Neural crest cell (in vitro differentiated cells): Measurements from ENCODE around the gene EBNA1BP2. TPM values are rescaled to one million over a fixed set of nuclear protein-coding genes. Genes with fewer than 3 reads are reported as not detected.

Source experiments
- DNase-seq: peaks from one replicate; pipeline ENCODE4 v3.0.0; 2021; ENCODE audit warnings: low read depth, mixed read lengths, low spot score
- H3K27ac Mint-ChIP-seq: one replicate; pipeline ENCODE4 v1.8.0; 2021; ENCODE audit warnings: mild to moderate bottlenecking, mixed read lengths; ENCODE audit not compliant: unreplicated experiment
- H3K27me3 Mint-ChIP-seq: 2 replicates; pipeline ENCODE4 v1.8.0; 2021; ENCODE audit warnings: low read depth, mild to moderate bottlenecking, mixed read lengths
- H3K36me3 Mint-ChIP-seq: 2 replicates; pipeline ENCODE4 v1.8.0; 2021; ENCODE audit warnings: low read depth, mild to moderate bottlenecking, mixed read lengths
- H3K4me1 Mint-ChIP-seq: 2 replicates; pipeline ENCODE4 v1.8.0; 2021; ENCODE audit warnings: mixed read lengths
- H3K4me3 Mint-ChIP-seq: one replicate; pipeline ENCODE4 v1.8.0; 2021; ENCODE audit warnings: mild to moderate bottlenecking, mixed read lengths
- H3K9me3 Mint-ChIP-seq: 2 replicates; pipeline ENCODE4 v1.8.0; 2021; ENCODE audit warnings: mixed read lengths
- total RNA-seq: library from RNA; stranded (reverse); gene quantifications from 2 replicates; pipeline ENCODE4 v1.2.1, GENCODE V29; 2021
- TF ChIP-seq, protein P1 (sequence below): fragments of 200-600 bp; sonication (generic); conservative IDR thresholded peaks from 2 replicates; pipeline ENCODE4 v1.5.0; 2021; ENCODE audit warnings: antibody characterized with exemption, mild to moderate bottlenecking

The EBNA1BP2 gene
- total RNA-seq, 1 donor from 2014 or later = 55.9 TPM

DNA sequence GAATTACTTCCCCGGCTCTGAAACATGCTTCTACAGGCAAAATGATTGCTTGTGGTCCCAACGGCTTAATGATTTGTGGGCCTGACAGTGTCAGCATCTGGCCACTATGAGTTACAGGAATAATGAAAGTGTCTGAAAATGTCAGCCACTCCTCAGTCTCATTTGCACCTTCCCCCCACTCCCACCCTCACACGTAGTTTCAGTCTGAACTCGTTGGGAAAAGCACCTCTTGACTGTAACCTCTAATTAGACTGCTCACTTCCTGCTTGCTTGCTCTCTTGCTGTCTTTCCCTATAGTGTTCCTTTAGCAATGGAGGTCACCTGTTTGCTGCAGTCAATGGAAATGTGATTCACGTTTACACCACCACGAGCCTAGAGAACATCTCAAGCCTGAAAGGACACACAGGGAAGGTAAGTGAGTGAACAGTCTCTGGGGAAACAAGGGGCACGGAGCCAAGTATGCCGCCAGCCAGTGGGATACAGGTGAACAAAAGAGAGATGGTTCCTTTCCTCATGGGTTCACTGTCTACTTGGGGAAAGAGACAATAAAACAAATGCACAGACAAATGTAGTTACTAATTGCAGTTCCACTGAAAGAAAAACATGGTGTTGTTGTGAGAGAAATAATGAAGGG, 27.1 kb upstream of the EBNA1BP2 start:
- peaks cover under 1% of the 10 kb centered on the region for H3K36me3 Mint-ChIP-seq
- no peaks in the 10 kb centered on the region for H3K4me1 Mint-ChIP-seq
- no peaks in the 10 kb centered on the region for H3K27me3 Mint-ChIP-seq
- H3K27ac Mint-ChIP-seq = no peak overlapping the region
- TF ChIP-seq, protein P1, sequence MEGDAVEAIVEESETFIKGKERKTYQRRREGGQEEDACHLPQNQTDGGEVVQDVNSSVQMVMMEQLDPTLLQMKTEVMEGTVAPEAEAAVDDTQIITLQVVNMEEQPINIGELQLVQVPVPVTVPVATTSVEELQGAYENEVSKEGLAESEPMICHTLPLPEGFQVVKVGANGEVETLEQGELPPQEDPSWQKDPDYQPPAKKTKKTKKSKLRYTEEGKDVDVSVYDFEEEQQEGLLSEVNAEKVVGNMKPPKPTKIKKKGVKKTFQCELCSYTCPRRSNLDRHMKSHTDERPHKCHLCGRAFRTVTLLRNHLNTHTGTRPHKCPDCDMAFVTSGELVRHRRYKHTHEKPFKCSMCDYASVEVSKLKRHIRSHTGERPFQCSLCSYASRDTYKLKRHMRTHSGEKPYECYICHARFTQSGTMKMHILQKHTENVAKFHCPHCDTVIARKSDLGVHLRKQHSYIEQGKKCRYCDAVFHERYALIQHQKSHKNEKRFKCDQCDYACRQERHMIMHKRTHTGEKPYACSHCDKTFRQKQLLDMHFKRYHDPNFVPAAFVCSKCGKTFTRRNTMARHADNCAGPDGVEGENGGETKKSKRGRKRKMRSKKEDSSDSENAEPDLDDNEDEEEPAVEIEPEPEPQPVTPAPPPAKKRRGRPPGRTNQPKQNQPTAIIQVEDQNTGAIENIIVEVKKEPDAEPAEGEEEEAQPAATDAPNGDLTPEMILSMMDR = no peak
- DNase-seq = no peak
- H3K9me3 Mint-ChIP-seq = peaks cover 3% of the 10 kb centered on the region
- H3K4me3 Mint-ChIP-seq = no peak overlapping the region

DNA sequence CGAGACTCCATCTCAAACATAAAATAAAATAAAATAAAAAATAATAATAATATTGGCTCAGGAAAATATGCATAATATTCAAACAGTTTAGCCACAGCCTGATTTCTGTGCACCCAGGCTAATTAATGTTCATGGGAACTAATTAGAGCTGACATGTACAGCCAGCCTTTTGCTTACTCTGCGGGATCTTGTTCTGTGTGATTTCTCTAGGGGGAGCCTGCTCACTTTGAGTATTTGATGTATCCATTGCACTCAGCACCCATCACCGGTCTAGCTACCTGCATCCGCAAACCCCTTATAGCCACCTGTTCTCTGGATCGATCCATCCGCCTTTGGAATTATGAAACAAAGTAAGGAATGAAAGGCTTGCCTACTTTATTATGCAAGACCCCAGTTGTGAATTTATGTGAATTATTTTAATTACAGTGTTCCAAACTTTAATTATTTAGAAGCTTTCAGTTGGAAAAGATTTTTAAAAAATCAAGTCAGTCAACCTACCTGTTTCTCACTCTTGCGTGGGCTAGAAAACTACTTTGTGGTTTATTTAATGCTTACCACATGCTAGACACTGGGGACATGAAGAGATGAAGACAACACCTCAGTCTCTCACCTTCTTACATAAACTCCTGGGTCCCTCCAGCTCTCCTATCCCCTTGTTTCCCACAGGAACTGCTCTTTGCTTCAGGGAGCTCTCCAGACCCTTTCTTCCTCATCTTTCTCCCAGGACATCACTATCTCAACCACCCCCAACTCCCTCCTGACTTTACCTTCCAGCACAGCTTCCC, 25.4 kb upstream of the EBNA1BP2 start:
- Mint-ChIP-seq H3K27ac (no peak overlapping the region), H3K4me3 (no peak overlapping the region), H3K9me3 (no peaks in the 10 kb centered on the region), H3K36me3 (no peaks in the 10 kb centered on the region), H3K4me1 (no peaks in the 10 kb centered on the region), H3K27me3 (no peaks in the 10 kb centered on the region)
- TF ChIP-seq, protein P1 = no peak
- DNase-seq = no peak

DNA sequence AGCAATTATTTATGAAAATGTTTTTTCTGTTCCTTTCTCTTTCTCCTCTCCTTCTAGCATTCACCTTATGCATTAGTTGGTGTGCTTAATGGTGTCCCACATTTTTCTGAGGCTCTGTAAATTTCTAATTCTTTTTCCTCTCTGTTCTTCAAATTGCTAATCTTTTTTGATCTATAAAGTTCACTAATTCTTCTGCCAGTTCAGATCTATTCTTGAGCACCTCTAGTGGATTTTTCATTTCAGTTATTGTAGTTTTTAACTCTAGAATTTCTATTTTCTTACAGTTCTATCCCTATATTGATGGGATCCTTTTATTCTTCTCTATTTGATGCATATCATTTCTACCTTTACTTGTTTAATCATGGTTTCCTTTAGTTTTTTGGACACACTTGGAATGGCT, 22.4 kb upstream of the EBNA1BP2 start:
- peaks cover 7% of the 10 kb centered on the region for H3K36me3 Mint-ChIP-seq
- TF ChIP-seq, protein P1 = no peak
- no peak overlapping the region for H3K4me3 Mint-ChIP-seq
- no peak for DNase-seq
- peaks cover 2% of the 10 kb centered on the region for H3K27me3 Mint-ChIP-seq
- no peak overlapping the region for H3K27ac Mint-ChIP-seq
- peaks cover 5% of the 10 kb centered on the region for H3K9me3 Mint-ChIP-seq
- H3K4me1 Mint-ChIP-seq = no peaks in the 10 kb centered on the region

DNA sequence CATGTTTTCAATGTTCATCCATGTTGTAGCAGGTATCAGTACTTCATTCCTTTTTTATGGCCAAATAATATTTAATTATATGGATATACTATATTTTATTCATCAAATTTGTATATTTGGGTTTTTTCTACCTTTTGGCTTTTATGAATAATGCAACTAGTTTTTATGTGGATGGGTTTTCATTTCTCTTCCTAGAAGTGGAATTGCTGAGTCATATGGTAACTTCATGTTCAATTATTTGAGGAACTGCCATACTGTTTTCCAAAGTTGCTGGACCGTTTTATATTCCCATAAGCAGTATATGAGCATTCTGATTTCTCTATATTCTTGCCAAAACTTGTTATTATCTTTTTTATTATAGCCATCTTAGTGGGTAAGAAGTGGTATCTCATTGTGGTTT, 16.0 kb upstream of the EBNA1BP2 start:
- H3K4me3 Mint-ChIP-seq = no peak overlapping the region
- peaks cover 7% of the 10 kb centered on the region for H3K36me3 Mint-ChIP-seq
- DNase-seq = no peak
- peaks cover 10% of the 10 kb centered on the region for H3K9me3 Mint-ChIP-seq
- peaks cover 4% of the 10 kb centered on the region for H3K27me3 Mint-ChIP-seq
- no peaks in the 10 kb centered on the region for H3K4me1 Mint-ChIP-seq
- TF ChIP-seq, protein P1 = no peak
- H3K27ac Mint-ChIP-seq = no peak overlapping the region

DNA sequence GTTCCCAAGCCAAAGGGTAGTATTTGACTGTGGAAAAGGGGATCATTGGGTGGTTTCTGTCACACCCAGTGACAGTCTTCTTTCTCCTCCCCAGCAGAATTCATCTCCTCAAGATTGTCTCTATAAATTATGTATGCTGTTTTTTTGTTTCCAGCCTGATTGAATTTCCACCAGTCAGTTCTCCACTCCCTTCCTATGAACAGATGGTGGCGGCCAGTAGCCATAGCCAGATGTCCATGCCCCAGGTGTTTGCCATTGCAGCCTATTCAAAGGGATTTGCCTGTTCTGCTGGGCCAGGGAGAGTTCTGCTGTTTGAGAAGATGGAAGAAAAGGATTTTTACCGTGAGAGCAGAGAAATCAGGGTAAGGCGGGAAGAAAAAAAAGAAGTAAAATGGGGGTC, 12.9 kb upstream of the EBNA1BP2 start:
- no peaks in the 10 kb centered on the region for H3K4me1 Mint-ChIP-seq
- peaks cover 2% of the 10 kb centered on the region for H3K36me3 Mint-ChIP-seq
- H3K9me3 Mint-ChIP-seq = peaks cover 6% of the 10 kb centered on the region
- DNase-seq = no peak
- no peak overlapping the region for H3K27ac Mint-ChIP-seq
- TF ChIP-seq, protein P1 = no peak
- H3K27me3 Mint-ChIP-seq = peaks cover 4% of the 10 kb centered on the region
- no peak overlapping the region for H3K4me3 Mint-ChIP-seq
